ENCODE data around the gene ALKAL2.
"Not testable (repeated sequence)": the region's sequence is repeated elsewhere in the genome, so short reads cannot be mapped to it uniquely, and the experiment has no call there.

The ALKAL2 gene

GRCh38 chr2:287911-288757 is at the start of gene ALKAL2:
ALKAL2 (minus strand) TSS chr2:288091; CDS start chr2:287835, 256 bp downstream.
- no peak for DNase-seq (ENCODE audit: low spot score)
- Histone ChIP-seq H3K4me3 (peak within 1 kb of the TSS; percentile 74), H3K27ac (peak within 1 kb of the TSS in 1 of 2 donors; percentile 33)
- no peak for TF ChIP-seq CTCF (IDR thresholded peaks at IDR 0.05)

- not testable (repeated sequence) for H3K4me3 ChIP-seq; H3K27ac ChIP-seq; DNase-seq (ENCODE audit: low spot score)
These were observed 49.1 kb upstream of the ALKAL2 start for GRCh38 chr2:336949-337348.

GRCh38 chr2:336360-336759 is 48.5 kb upstream of the ALKAL2 start:
- H3K27ac ChIP-seq, result no peak overlapping the region
- H3K4me3 ChIP-seq, result no peak overlapping the region
- TF ChIP-seq CTCF (IDR thresholded peaks at IDR 0.05), result no peak
- DNase-seq (ENCODE audit: low spot score), result no peak

GRCh38 chr2:332592-332991 is 44.7 kb upstream of the ALKAL2 start:
- DNase-seq (ENCODE audit: low spot score), result no peak
- Histone ChIP-seq H3K27ac (no peak overlapping the region), H3K4me3 (no peak overlapping the region)
- TF ChIP-seq CTCF (IDR thresholded peaks at IDR 0.05), result no peak

GRCh38 chr2:328761-329160 is 40.9 kb upstream of the ALKAL2 start:
- DNase-seq (ENCODE audit: low spot score), result no peak
- no peak overlapping the region for H3K27ac ChIP-seq
- H3K4me3 ChIP-seq, result no peak overlapping the region
- TF ChIP-seq CTCF (IDR thresholded peaks at IDR 0.05), result no peak

- no peak overlapping the region for H3K4me3 ChIP-seq
- no peak overlapping the region for H3K27ac ChIP-seq
- DNase-seq (ENCODE audit: low spot score), result no peak
- TF ChIP-seq CTCF (IDR thresholded peaks at IDR 0.05), result no peak
These were observed 35.1 kb upstream of the ALKAL2 start for GRCh38 chr2:323035-323434.

GRCh38 chr2:322326-322725 is 34.4 kb upstream of the ALKAL2 start:
- no peak overlapping the region for H3K27ac ChIP-seq
- H3K4me3 ChIP-seq, result no peak overlapping the region
- no peak for TF ChIP-seq CTCF (IDR thresholded peaks at IDR 0.05)
- DNase-seq (ENCODE audit: low spot score), result no peak

All from coronary artery (tissue), 2 donors.